ENCODE data around the gene ODAPH.
"Not testable (repeated sequence)": the region's sequence is repeated elsewhere in the genome, so short reads cannot be mapped to it uniquely, and the experiment has no call there.

ODAPH gene

GRCh38 chr4:75555294-75556164 lies at the start of gene ODAPH:
Gene ODAPH, plus strand, starts transcription at chr4:75556066. Its CDS starts 17 bp downstream, at chr4:75556083.
- DNase-seq (ENCODE audit: low read depth), result peak; percentile 6

GRCh38 chr4:75509592-75509991 lies 46.3 kb upstream of the ODAPH start:
- not testable (repeated sequence) for DNase-seq (ENCODE audit: low read depth)

- DNase-seq (ENCODE audit: low read depth), result no peak
Measured at GRCh38 chr4:75511841-75512240, 44.0 kb upstream of the ODAPH start.

GRCh38 chr4:75512386-75513211 lies 43.3 kb upstream of the ODAPH start:
- DNase-seq (ENCODE audit: low read depth), result no peak

GRCh38 chr4:75513526-75514130 lies 42.2 kb upstream of the ODAPH start:
- no peak for DNase-seq (ENCODE audit: low read depth)

GRCh38 chr4:75514131-75514948 lies 41.5 kb upstream of the ODAPH start, which contains the start of the genes RCHY1 and THAP6:
Gene RCHY1, minus strand, starts transcription at chr4:75514403. Its CDS starts 117 bp downstream, at chr4:75514286.
Gene THAP6, plus strand, starts transcription at chr4:75514473. Its CDS starts 980 bp downstream, at chr4:75515453.
- peak; percentile 88 for DNase-seq (ENCODE audit: low read depth)

GRCh38 chr4:75514949-75515612 lies 40.8 kb upstream of the ODAPH start:
- no peak for DNase-seq (ENCODE audit: low read depth)

GRCh38 chr4:75516144-75516543 lies 39.7 kb upstream of the ODAPH start:
- DNase-seq (ENCODE audit: low read depth), result no peak

GRCh38 chr4:75519452-75519851 lies 36.4 kb upstream of the ODAPH start:
- DNase-seq (ENCODE audit: low read depth), result not testable (repeated sequence)

- DNase-seq (ENCODE audit: low read depth), result no peak
Measured at GRCh38 chr4:75525086-75525485, 30.8 kb upstream of the ODAPH start.

- no peak for DNase-seq (ENCODE audit: low read depth)
Measured at GRCh38 chr4:75525910-75526309, 30.0 kb upstream of the ODAPH start.

- DNase-seq (ENCODE audit: low read depth), result no peak
Measured at GRCh38 chr4:75527482-75527881, 28.4 kb upstream of the ODAPH start.

GRCh38 chr4:75530556-75531322 lies 25.1 kb upstream of the ODAPH start:
- no peak for DNase-seq (ENCODE audit: low read depth)

GRCh38 chr4:75531536-75532143 lies 24.2 kb upstream of the ODAPH start:
- not testable (repeated sequence) for DNase-seq (ENCODE audit: low read depth)

GRCh38 chr4:75533339-75533887 lies 22.5 kb upstream of the ODAPH start:
- DNase-seq (ENCODE audit: low read depth), result not testable (repeated sequence)

GRCh38 chr4:75533926-75534325 lies 21.9 kb upstream of the ODAPH start:
- not testable (repeated sequence) for DNase-seq (ENCODE audit: low read depth)

GRCh38 chr4:75537308-75537707 lies 18.6 kb upstream of the ODAPH start:
- not testable (repeated sequence) for DNase-seq (ENCODE audit: low read depth)

- DNase-seq (ENCODE audit: low read depth), result no peak
Measured at GRCh38 chr4:75542824-75543223, 13.0 kb upstream of the ODAPH start.

GRCh38 chr4:75544220-75544619 lies 11.6 kb upstream of the ODAPH start:
- DNase-seq (ENCODE audit: low read depth), result not testable (repeated sequence)
